Mesodermal cell (in vitro differentiated cells): ENCODE measurements around the gene SYNE1.
A peak's percentile ranks its signal among the peaks of the same experiment; 100 is the strongest.

ENCODE experiments used
- H3K27ac ChIP-seq: 2 replicates; pipeline ENCODE4 v1.7.0; 2013; ENCODE audit warnings: mild to moderate bottlenecking, low read depth, low read length, moderate library complexity; ENCODE audit not compliant: severe bottlenecking
- H3K36me3 ChIP-seq: 2 replicates; pipeline ENCODE4 v1.7.1; 2013; ENCODE audit warnings: mild to moderate bottlenecking, low read length, moderate library complexity; ENCODE audit not compliant: control insufficient read depth, insufficient read depth
- H3K4me1 ChIP-seq: one replicate; pipeline ENCODE4 v1.7.1; 2013; ENCODE audit warnings: mild to moderate bottlenecking, low read length; ENCODE audit not compliant: insufficient read depth, control insufficient read depth, poor library complexity, severe bottlenecking
- H3K4me3 ChIP-seq: 2 replicates; pipeline ENCODE4 v1.7.0; 2013; ENCODE audit warnings: low read length, control low read depth, mild to moderate bottlenecking; ENCODE audit not compliant: insufficient read depth, poor library complexity, severe bottlenecking; ENCODE audit errors: extremely low read depth
- H3K9me3 ChIP-seq: 2 replicates; pipeline ENCODE4 v1.7.1; 2013; ENCODE audit warnings: mild to moderate bottlenecking, low read length, moderate library complexity; ENCODE audit not compliant: control insufficient read depth
- WGBS, 2 experiments: methylation state at CpG; one replicate each; pipeline ENCODE4 v1.1.5; 2013; ENCODE audit warnings: missing lambda C conversion rate in 2 of 2; ENCODE audit not compliant: insufficient coverage in 2 of 2; 5-methylcytosine and 5-hydroxymethylcytosine counted together

Gene SYNE1

DNA sequence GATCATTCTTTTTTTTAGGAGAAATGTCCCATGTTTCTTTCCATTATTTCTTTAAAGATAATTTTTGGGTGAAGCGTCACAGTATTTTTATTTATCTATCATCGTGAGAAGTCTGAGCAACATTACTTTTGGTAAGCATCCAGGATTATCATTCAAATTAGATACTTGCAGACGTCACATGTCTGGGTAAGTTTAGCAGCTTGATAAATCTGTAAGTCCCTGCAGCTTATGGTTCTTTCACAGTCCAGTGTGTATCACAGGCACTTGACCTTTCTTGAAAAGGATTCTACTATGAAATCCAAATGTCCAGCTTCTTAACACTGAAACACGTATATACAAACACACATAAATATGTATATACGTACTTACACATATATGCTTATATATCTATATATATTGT lies 470.3 kb downstream of the SYNE1 start:
- WGBS, 2 experiments, result 83 to 100% methylated on average over 1 to 3 of the region's 5 CpGs
- H3K4me1 ChIP-seq, result peaks cover 3% of the 10 kb centered on the region
- H3K9me3 ChIP-seq, result no peaks in the 10 kb centered on the region
- no peaks in the 10 kb centered on the region for H3K36me3 ChIP-seq
- H3K27ac ChIP-seq, result no peak overlapping the region
- H3K4me3 ChIP-seq, result no peak overlapping the region

- Histone ChIP-seq H3K36me3 (no peaks in the 10 kb centered on the region), H3K4me1 (peaks cover 7% of the 10 kb centered on the region), H3K27ac (no peak overlapping the region), H3K4me3 (no peak overlapping the region), H3K9me3 (no peaks in the 10 kb centered on the region)
- 83 to 85% methylated on average over 1 to 2 of the region's 4 CpGs for WGBS, 2 experiments
Measured at GRCh38 chr6:152166497-152166896, 470.7 kb downstream of the SYNE1 start.

DNA sequence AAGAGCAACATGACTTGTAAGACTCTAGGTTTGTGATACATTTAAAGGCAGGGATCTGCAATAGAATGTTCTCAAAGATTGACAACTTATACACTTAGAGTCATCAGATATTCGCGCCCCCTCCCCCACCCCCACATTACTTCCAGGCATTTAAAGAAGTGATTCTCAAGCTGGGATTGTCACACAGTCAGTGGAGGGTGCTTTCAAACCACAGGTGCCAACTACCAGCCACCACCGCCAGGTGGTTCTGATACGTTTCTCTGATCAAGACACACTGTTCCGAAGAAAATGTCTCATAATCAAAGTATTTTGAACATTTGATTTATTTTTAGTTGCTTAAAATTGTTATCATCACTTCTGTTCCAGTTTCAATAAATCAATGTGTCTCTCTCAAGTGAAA lies 472.2 kb downstream of the SYNE1 start:
- Histone ChIP-seq H3K36me3 (no peaks in the 10 kb centered on the region), H3K4me1 (peaks cover 8% of the 10 kb centered on the region), H3K9me3 (no peaks in the 10 kb centered on the region), H3K27ac (no peak overlapping the region), H3K4me3 (no peak overlapping the region)
- 100% methylated on average over 1 of the region's 5 CpGs; no CpG with 5 or more reads in 1 of the 2 experiments for WGBS, 2 experiments

GRCh38 chr6:152161501-152161900 lies 475.7 kb downstream of the SYNE1 start:
- no peak overlapping the region for H3K27ac ChIP-seq

DNA sequence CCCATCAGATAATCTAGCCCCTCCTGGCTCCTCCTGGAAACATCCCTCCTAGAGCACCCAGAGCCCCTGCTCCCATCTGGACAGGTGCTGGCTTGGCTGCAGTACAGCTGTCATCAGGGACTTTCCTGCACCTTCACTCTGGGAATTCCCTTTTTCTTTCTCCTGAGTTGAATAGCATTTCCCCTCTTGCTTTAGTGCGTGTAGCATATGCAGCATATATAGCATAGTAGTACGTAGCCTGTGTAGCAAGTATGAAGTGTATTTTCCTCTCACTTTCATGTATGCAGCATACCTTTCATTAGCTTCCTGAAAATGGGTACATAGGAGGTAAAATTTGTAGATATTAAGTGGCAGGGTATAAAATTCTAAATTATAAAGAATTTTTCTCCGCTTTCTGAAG lies 476.8 kb downstream of the SYNE1 start:
- Histone ChIP-seq H3K27ac (no peak overlapping the region), H3K9me3 (no peaks in the 10 kb centered on the region), H3K36me3 (no peaks in the 10 kb centered on the region), H3K4me3 (no peak overlapping the region), H3K4me1 (peaks cover 8% of the 10 kb centered on the region)
- WGBS, 2 experiments, result 100% methylated on average over 1 of the region's 3 CpGs; no CpG with 5 or more reads in 1 of the 2 experiments

More at GRCh38 chr6:152161501-152161900, 475.7 kb downstream of the SYNE1 start:
- no peaks in the 10 kb centered on the region for H3K36me3 ChIP-seq
- H3K4me3 ChIP-seq, result no peak overlapping the region
- H3K9me3 ChIP-seq, result no peaks in the 10 kb centered on the region
- peaks cover 8% of the 10 kb centered on the region for H3K4me1 ChIP-seq

- no peaks in the 10 kb centered on the region for H3K4me1 ChIP-seq
- H3K36me3 ChIP-seq, result peaks cover 11% of the 10 kb centered on the region
- no peak overlapping the region for H3K4me3 ChIP-seq
- H3K9me3 ChIP-seq, result no peaks in the 10 kb centered on the region
- no peak overlapping the region for H3K27ac ChIP-seq
- 92 to 97% methylated on average over 6 of the region's 8 CpGs for WGBS, 2 experiments
Measured at GRCh38 chr6:152155792-152156191, 481.4 kb downstream of the SYNE1 start.

DNA sequence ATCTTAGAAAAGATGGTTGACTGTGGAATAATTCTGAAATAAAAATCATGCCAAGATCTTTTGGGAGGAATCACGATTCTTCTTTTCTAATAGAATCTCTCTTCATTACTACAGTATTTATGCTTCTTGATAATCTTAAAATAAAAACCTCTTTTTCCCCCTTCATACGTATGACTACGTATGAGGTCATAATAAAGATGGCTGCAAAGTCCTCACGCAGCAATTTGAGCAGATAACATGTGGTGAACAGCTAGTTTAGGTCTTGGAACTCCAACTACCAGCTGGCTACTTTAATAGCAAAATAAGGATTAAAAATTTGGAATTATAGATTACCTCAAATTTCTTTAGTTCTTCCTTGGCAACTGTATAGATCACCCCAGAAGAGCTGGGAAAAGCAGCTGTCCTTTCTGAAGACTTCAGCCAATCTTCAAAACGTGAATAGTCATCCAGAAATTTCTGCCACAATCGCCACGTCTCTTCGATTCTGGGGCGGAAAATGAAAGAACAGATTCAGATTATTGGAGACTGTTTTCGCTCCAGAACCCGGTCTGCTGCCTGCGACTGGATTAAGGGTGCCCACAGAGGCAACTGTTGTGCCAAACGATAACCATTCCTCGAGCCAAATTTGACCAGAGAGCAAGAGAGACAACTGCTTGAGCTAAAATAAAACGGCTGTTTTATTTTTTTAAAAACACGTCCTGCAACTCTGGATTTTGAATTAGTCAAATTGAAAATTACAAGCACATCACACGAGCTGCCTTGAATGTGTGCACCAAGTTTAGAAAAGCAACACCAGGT lies 482.4 kb downstream of the SYNE1 start:
- WGBS, 2 experiments, result 93% methylated on average over 13 of the region's 17 CpGs
- Histone ChIP-seq H3K27ac (no peak overlapping the region), H3K9me3 (no peaks in the 10 kb centered on the region), H3K4me3 (no peak overlapping the region), H3K36me3 (peaks cover 16% of the 10 kb centered on the region), H3K4me1 (no peaks in the 10 kb centered on the region)

DNA sequence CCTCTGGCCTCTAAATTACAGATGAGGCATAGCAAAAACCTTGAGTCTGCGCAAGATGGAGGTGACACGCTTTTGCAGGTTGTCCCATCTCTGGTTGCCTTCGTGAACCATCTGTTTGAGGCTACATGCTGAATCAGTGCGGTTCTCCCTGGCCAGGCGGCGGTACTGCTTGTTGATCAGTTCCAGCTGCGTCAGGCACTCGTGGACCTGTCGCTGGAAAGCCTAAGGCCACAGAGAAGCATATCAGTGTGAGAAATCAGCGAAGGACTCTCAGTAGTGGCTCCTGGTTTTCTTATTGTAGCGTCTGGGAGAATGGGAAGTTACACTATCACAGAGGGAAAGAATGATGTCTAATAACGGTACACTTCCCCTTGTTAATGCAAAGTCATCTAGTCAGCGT lies 485.2 kb downstream of the SYNE1 start:
- Histone ChIP-seq H3K4me1 (no peaks in the 10 kb centered on the region), H3K4me3 (no peak overlapping the region), H3K36me3 (peaks cover 34% of the 10 kb centered on the region), H3K9me3 (no peaks in the 10 kb centered on the region), H3K27ac (peak overlapping the region; percentile 39)
- WGBS, 2 experiments, result 91 to 96% methylated on average over 11 of the region's 13 CpGs

- H3K36me3 ChIP-seq, result peaks cover 39% of the 10 kb centered on the region
- WGBS, 2 experiments, result 96 to 100% methylated on average over 1 to 3 of the region's 3 CpGs
- peaks cover 7% of the 10 kb centered on the region for H3K4me1 ChIP-seq
- H3K4me3 ChIP-seq, result no peak overlapping the region
- no peaks in the 10 kb centered on the region for H3K9me3 ChIP-seq
- H3K27ac ChIP-seq, result no peak overlapping the region
Measured at GRCh38 chr6:152150196-152150595, 487.0 kb downstream of the SYNE1 start.

GRCh38 chr6:152148412-152148811 lies 488.8 kb downstream of the SYNE1 start:
- Histone ChIP-seq H3K36me3 (peaks cover 45% of the 10 kb centered on the region), H3K4me3 (no peak overlapping the region), H3K4me1 (peaks cover 7% of the 10 kb centered on the region), H3K27ac (no peak overlapping the region), H3K9me3 (no peaks in the 10 kb centered on the region)
- WGBS, 2 experiments, result 75% methylated on average over 1 of the region's 1 CpG; no CpG with 5 or more reads in 1 of the 2 experiments

- H3K27ac ChIP-seq, result no peak overlapping the region
- peaks cover 7% of the 10 kb centered on the region for H3K4me1 ChIP-seq
- H3K9me3 ChIP-seq, result no peaks in the 10 kb centered on the region
- no peak overlapping the region for H3K4me3 ChIP-seq
- peaks cover 42% of the 10 kb centered on the region for H3K36me3 ChIP-seq
- WGBS, 2 experiments, result 93 to 94% methylated on average over 6 of the region's 6 CpGs
Measured at GRCh38 chr6:152147269-152147668, 489.9 kb downstream of the SYNE1 start.
